K562 (cell line): ENCODE data around the gene PTGIR.

Experiments
- ATF2 ChIP-seq: sonication (generic); formaldehyde crosslinking; IDR thresholded peaks from 2 replicates; pipeline ENCODE4 v1.8.1; 2022; ENCODE audit warnings: missing genetic modification reagents
- CBFB ChIP-seq: sonication (generic); formaldehyde crosslinking; IDR thresholded peaks from 2 replicates; pipeline ENCODE4 v1.4.0; 2020; ENCODE audit warnings: mild to moderate bottlenecking, missing genetic modification reagents
- CTCF ChIP-seq, 3 experiments: IDR thresholded peaks in 2 of 3; conservative IDR thresholded peaks in 1 of 3; 2 replicates each; pipeline ENCODE4 v1.5.1; 2011 to 2012; ENCODE audit warnings: low read length in 3 of 3, mild to moderate bottlenecking in 3 of 3, control low read depth in 2 of 3, improper control_type of control experiment in 1 of 3, inconsistent platforms in 1 of 3, low read depth in 1 of 3, mixed read lengths in 1 of 3, moderate library complexity in 1 of 3; ENCODE audit not compliant: insufficient read depth in 2 of 3
- E2F1 ChIP-seq: sonication (generic); formaldehyde crosslinking; IDR thresholded peaks from 2 replicates; pipeline ENCODE4 v1.8.1; 2023; ENCODE audit warnings: mild to moderate bottlenecking, missing genetic modification reagents, moderate library complexity
- EZH2 ChIP-seq: IDR thresholded peaks from 2 replicates; pipeline ENCODE4 v1.6.1; 2012; ENCODE audit warnings: low read depth, mild to moderate bottlenecking, inconsistent platforms, low read length, borderline replicate concordance
- NKRF ChIP-seq: fragments of 450-650 bp; IDR thresholded peaks from 2 replicates; pipeline ENCODE4 v1.6.1; 2016; ENCODE audit warnings: borderline replicate concordance
- RAD21 ChIP-seq, 2 experiments: fragments of 250-450 bp in 1 of 2; fragments of 450-650 bp in 1 of 2; sonication (Bioruptor Pico) in 1 of 2; formaldehyde crosslinking in 1 of 2; IDR thresholded peaks in 1 of 2; conservative IDR thresholded peaks in 1 of 2; 2 replicates each; pipeline versions ENCODE4 v1.4.0 to v1.8.0; 2020 to 2022; ENCODE audit warnings: mild to moderate bottlenecking in 2 of 2, moderate library complexity in 1 of 2
- SRF ChIP-seq, 2 experiments: fragments of 250-450, 450-650 bp in 1 of 2; sonication (Bioruptor Pico) in 1 of 2; sonication (generic) in 1 of 2; formaldehyde crosslinking; IDR thresholded peaks; 2 replicates each; pipeline versions ENCODE4 v1.5.0 to v1.5.1; 2020 to 2022; ENCODE audit warnings: mild to moderate bottlenecking in 1 of 2, missing genetic modification reagents in 1 of 2
- ZZZ3 ChIP-seq: fragments of 450-650 bp; IDR thresholded peaks from 2 replicates; pipeline ENCODE4 v1.6.1; 2016; ENCODE audit warnings: antibody characterized with exemption, mild to moderate bottlenecking, moderate library complexity
- TF ChIP-seq, protein P1 (sequence below): fragments of 150-350 bp; IDR thresholded peaks from 2 replicates; pipeline ENCODE4 v1.6.1; 2014; ENCODE audit warnings: low read depth, mild to moderate bottlenecking, low read length, borderline replicate concordance

DNA sequence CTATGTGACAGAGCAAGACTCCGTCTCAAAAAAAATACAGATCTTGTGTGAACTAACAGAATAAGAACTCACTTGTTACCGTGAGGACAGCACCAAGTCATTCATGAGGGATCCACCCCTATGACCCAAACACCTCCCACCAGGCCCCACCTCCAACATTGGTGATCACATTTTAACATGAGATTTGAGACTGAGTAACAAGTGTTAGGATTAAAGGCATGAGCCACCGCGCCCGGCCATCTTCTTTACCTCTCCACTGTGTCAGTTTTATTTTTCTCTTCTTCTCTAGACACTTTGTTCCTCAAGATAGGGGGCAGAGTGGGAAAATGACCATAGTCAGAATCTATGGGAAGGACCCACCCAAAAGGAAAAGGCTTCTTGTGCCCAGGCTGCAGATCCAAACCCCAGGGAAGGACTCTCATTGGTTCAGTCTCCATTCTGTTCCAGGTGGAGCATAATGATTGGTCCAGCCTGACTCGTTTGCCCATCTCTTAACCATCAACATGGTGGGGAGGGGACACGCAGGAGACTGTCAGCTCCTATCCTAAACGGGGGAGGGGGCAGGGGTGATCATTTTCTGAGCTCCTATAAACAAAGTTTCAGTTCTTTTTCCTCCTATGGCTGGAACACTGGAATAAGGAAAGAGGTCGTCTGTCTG, 25.0 kb downstream of the PTGIR start:
- TF ChIP-seq CTCF (IDR thresholded peaks at IDR 0.05 in 2 of 3, conservative IDR thresholded peaks at IDR 0.05 in 1 of 3; ENCODE audit: insufficient read depth in 2 of 3, low read depth in 1 of 3, low read length in 3 of 3) = no peak
- TF ChIP-seq ZZZ3 = no peak
- no peak for TF ChIP-seq ATF2 (CRISPR knock-in tag)
- TF ChIP-seq, protein P1, sequence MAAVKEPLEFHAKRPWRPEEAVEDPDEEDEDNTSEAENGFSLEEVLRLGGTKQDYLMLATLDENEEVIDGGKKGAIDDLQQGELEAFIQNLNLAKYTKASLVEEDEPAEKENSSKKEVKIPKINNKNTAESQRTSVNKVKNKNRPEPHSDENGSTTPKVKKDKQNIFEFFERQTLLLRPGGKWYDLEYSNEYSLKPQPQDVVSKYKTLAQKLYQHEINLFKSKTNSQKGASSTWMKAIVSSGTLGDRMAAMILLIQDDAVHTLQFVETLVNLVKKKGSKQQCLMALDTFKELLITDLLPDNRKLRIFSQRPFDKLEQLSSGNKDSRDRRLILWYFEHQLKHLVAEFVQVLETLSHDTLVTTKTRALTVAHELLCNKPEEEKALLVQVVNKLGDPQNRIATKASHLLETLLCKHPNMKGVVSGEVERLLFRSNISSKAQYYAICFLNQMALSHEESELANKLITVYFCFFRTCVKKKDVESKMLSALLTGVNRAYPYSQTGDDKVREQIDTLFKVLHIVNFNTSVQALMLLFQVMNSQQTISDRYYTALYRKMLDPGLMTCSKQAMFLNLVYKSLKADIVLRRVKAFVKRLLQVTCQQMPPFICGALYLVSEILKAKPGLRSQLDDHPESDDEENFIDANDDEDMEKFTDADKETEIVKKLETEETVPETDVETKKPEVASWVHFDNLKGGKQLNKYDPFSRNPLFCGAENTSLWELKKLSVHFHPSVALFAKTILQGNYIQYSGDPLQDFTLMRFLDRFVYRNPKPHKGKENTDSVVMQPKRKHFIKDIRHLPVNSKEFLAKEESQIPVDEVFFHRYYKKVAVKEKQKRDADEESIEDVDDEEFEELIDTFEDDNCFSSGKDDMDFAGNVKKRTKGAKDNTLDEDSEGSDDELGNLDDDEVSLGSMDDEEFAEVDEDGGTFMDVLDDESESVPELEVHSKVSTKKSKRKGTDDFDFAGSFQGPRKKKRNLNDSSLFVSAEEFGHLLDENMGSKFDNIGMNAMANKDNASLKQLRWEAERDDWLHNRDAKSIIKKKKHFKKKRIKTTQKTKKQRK = no peak
- TF ChIP-seq NKRF = no peak
- TF ChIP-seq E2F1 (CRISPR knock-in tag) = no peak
- no peak for TF ChIP-seq EZH2
- no peak for TF ChIP-seq SRF (CRISPR knock-in tag; IDR thresholded peaks at IDR 0.05)
- TF ChIP-seq CBFB = no peak
- no peak for TF ChIP-seq RAD21 (CRISPR knock-in tag; conservative IDR thresholded peaks at IDR 0.05 in 1 of 2, IDR thresholded peaks at IDR 0.05 in 1 of 2)
